Activated CD8-positive, alpha-beta memory T cell treated with anti-CD3 and anti-CD28 coated beads for 1 hour (primary cell): Measurements from ENCODE around the gene HLA-A.
A peak's percentile ranks its signal among the peaks of the same experiment; 100 is the strongest.
"Not testable (repeated sequence)": the region's sequence is repeated elsewhere in the genome, so short reads cannot be mapped to it uniquely, and the experiment has no call there.

Source experiments
- DNase-seq, 2 donors: peaks; one replicate each; pipeline ENCODE4 v3.0.0-alpha.2; 2020; ENCODE audit warnings: low read depth in 1 of 2; ENCODE audit errors: extremely low read depth in 1 of 2

Gene HLA-A

DNA sequence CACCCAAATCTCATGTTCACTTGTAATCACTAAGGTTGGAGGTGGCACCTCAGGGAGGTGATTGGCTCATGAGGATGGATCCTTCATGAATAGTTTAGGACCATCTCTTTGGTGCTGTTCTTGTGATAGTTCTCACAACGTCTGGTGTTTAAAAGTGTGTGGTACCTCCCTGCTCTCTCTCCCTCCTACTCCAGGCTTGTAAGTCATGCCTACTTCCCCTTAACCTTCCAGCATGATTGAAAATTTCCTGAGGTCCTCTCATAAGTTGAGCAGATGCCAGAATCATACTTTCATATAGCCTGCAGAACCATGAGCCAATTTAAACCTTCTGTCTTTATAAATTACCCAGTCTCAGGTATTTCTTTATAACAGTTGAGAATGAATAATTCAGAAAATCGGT is 16.6 kb downstream of the HLA-A start:
- DNase-seq = no peak

DNA sequence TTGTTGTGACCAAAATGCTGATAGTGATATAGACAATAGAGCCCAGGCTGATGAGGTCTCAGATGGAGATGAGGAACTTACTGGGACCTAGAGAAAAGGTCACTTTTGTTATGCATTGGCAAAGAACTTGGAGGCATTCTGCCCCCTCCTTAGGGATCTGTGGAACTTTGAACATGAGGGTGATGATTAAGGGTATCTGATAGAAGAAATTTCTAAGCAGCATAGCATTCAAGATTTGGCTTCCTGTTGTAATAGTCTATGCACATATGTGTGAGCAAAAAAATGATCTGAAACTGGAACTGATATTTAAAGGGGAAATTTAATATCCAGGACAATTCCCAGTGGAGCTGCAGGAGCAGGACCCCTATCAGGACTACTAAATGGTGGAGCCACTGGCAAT is 17.1 kb downstream of the HLA-A start:
- DNase-seq = no peak

DNA sequence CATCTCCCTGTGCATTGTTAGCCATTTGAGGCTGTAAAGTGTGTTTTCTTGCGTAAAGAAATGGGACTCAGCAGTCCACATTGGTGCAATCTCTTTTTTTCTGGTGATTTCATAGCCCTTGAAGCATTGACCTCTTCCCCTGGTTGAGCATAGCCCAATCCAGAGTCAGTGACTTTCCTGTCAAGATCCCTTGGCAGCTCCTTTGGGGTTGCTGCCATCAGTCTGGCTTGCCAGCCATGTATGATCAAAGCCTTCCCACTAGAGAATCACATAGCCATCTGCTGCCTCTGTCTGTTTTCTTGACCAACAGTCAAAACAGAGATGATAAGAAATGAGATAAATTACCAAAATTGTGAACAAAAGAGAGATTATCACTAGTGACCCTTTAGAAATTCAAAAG is 19.6 kb downstream of the HLA-A start:
- DNase-seq = no peak

DNA sequence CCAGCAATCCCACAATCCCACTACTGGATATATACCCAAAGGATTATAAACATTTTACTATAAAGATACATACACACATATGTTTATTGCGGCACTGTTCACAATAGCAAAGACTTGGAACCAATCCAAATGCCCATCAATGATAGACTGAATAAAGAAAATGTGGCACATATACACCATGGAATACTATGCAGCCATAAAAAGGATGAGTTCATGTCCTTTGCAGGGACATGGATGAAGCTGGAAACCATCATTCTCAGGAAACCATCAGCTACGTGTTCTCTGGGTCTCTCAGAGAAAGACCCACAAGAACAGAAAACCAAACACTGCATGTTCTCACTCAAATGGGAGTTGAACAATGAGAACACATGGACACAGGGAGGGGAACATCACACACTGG is 21.4 kb downstream of the HLA-A start:
- not testable (repeated sequence) for DNase-seq

- no peak for DNase-seq
Observed at GRCh38 chr6:29964518-29964886, 22.2 kb downstream of the HLA-A start.

GRCh38 chr6:29964887-29965562 is 22.7 kb downstream of the HLA-A start:
- peak; percentile 44 to 60 for DNase-seq

DNA sequence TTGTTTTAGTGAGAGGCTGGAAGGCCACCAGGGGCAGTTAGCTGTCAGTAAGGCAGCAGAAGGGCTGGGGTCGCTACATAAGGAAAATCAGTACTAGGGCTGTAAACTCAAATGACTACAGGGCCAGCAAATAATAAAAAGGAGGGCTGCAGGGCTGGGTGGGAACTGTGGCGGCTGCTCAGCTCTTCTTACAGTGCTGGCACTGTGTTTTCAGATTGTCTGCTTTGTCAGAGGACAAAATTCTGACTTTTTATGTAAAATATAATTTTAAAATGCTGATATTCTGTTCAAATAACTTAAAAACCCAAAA is 23.2 kb downstream of the HLA-A start:
- DNase-seq = no peak

DNA sequence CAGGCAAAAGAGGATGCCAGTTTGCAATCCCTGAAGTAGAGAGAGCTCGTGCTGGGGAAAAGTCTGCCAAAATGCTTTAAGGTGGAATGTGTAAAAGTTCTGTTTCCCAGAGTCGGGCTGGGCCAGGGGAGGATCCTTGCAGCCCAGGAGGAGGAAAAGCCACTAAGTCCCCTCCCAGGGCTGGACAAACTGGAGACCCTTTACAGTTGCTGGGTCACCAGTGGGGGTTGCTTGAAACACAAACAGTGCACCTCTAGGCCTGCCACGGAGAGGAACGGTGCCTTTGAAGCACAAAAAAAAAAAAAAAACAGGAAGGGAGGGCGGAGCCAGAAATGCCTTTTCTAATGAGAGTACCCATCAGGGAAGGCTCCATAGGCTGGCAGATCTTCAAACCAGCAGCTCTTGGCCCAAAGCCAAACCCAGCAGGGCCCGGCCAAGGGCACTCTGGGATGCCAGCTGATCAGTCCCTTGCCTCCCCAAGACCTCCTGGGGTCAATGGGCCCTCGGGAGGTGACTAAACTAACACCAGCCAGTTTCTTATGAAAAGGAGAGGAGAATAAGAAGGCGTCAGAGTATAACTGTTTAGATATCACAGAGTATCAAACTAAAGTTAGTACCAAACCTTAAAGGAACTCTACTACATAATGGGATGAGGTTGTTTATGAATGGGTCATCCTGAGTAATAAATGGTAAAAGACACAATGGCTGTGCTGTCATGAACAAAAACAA is 23.7 kb downstream of the HLA-A start:
- DNase-seq = no peak

GRCh38 chr6:29967379-29968010 is 25.2 kb downstream of the HLA-A start:
- no peak for DNase-seq

DNA sequence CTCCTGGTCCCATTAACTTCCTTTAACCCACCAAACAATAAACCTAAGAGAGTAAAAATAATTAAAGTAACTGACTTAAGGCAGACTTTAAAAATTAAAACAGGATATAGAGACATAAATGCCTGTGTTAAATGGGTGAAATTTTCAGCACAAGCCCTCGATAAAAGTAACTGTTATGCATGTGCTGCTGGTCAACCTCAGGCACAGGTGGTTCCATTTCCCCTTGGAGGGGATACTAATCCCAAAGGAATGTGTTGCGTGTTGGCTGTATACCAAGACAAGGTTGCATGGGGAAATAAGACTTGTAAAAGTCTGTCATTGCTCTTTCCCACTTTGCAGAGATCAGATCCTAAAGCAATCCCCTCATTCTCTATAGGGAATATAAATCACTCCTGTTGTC is 25.8 kb downstream of the HLA-A start:
- no peak for DNase-seq

DNA sequence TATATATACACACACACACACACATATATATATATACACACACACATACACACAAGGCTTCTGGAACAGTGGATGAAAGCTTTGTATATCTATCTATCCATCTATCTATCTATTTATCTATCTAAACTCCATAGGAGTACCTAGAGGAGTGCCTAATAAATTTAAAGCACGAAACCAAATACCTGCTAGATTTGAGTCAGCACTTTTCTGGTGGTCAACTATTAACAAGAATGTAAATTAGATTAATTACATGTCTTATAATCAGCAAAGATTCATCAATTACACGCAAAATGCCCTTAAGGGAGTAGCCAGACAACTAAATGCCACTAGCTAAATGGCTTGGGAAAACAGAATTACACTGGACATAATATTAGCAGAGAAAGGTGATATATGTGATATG is 26.6 kb downstream of the HLA-A start:
- no peak for DNase-seq

GRCh38 chr6:29970711-29971110 is 28.4 kb downstream of the HLA-A start:
- no peak for DNase-seq

- DNase-seq = no peak
Observed at GRCh38 chr6:29974901-29975560, 32.7 kb downstream of the HLA-A start.

DNA sequence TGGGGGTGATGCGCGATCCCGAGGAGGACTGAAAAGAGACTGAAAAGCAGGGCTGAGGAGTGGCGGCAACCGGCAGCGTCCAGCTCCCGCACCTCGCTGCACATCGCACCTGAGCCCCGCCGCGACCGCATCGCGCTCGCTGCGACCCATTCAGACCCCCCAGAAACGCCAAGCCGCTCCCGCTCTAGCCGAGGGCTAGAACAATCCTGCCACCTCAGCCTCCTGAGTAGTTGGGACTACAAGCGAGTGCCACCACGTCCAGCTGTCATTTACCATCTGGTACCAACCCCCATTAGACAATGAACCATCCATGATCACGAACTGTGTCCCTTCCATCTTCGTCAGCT is 33.2 kb downstream of the HLA-A start:
- no peak for DNase-seq

DNA sequence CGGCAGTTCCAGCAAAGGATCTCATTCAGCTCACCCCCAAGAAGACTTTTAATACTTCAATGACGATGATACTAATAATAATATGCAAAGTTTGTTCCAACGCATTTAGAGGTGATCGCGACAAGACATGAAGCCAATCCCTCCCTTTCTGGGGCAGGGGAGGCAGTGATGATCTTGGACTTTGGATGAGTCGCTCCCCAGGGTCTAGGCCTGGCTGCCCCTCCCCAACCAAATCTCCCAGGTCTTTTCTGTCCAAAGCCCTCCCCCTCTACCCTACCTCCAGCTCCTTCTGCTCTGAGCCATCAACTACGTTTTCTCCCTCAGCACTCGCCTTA is 33.9 kb downstream of the HLA-A start:
- no peak for DNase-seq

- DNase-seq = peak; percentile 15 to 36
Observed at GRCh38 chr6:29976588-29977424, 34.5 kb downstream of the HLA-A start.

- no peak for DNase-seq
Observed at GRCh38 chr6:29977425-29977727, 35.0 kb downstream of the HLA-A start.

GRCh38 chr6:29980013-29980412 is 37.7 kb downstream of the HLA-A start:
- DNase-seq = not testable (repeated sequence)

GRCh38 chr6:29980511-29980910 is 38.2 kb downstream of the HLA-A start:
- no peak for DNase-seq

DNA sequence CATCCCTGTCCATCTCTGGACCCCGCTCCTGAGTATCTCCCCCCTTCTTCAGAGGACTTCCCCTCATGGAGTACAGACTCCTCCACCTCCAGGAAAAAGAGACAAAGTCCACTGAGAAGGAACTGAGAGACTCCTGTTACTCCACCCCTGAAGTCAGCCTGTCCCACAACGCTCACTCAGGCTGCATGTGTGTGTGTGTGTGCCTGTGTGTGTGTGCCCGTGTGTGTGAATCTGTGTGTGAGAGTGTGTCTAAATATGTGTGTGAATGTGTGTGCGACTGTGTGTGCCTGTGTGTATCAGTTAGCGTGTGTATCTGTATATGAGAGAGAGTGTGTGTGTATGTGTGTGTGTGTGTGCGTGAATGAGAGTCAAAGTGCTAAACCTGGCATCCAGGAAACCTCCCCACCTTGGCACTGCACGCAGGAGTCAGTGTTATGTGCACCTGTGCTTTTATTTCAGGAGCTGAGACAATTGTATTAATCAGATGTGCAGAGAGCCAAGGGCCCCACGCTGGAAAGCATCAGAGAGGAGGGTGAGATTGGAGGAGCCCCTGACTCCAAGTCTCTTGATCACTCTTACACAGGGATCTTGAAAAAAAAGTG is 39.0 kb downstream of the HLA-A start:
- DNase-seq = no peak

DNA sequence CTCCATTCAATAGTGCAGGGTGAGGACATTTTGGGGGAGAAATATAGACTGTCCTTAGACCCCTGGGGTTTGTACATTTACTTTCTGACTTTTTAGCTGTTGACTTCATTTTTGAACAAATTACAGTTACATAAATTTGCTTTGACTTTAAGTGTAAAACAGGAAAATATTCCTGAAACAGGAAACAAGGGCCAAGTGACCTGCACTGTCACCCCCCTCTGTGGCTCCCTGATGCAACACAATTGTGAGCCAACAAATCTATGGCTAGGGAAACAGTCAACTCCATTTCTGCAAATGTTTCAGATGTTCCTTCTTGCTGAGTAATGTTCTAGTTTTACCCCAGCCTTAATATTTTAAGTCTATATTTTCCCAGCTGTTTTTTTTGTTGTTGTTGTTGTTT is 39.8 kb downstream of the HLA-A start:
- no peak for DNase-seq
